ENCODE data around the gene THAP12.

Gene THAP12

GRCh38 chr11:76388408-76388807, 7.5 kb upstream of the THAP12 start:
- no peak for DNase-seq
- Histone ChIP-seq H3K27me3 (ENCODE audit: insufficient read depth, low read depth, severe bottlenecking) (no peaks in the 10 kb centered on the region), H3K36me3 (peaks cover 4% of the 10 kb centered on the region), H3K4me3 (ENCODE audit: low read depth, low read length) (no peak overlapping the region), H3K9me3 (ENCODE audit: severe bottlenecking) (no peaks in the 10 kb centered on the region), H3K27ac (no peak overlapping the region)
- no peak for TF ChIP-seq CTCF (IDR thresholded peaks at IDR 0.05; ENCODE audit: low read depth, low read length)

- Histone ChIP-seq H3K36me3 (peaks cover 7% of the 10 kb centered on the region), H3K27me3 (ENCODE audit: insufficient read depth, low read depth, severe bottlenecking) (no peaks in the 10 kb centered on the region), H3K4me3 (ENCODE audit: low read depth, low read length) (no peak overlapping the region), H3K9me3 (ENCODE audit: severe bottlenecking) (no peaks in the 10 kb centered on the region), H3K27ac (no peak overlapping the region)
- no peak for DNase-seq
- no peak for TF ChIP-seq CTCF (IDR thresholded peaks at IDR 0.05; ENCODE audit: low read depth, low read length)
Observed at GRCh38 chr11:76385903-76386302, 5.0 kb upstream of the THAP12 start.

- no peak overlapping the region for H3K4me3 ChIP-seq (ENCODE audit: low read depth, low read length)
Observed at GRCh38 chr11:76382209-76382608, 1.3 kb upstream of the THAP12 start.

GRCh38 chr11:76380159-76380976, 564 bp downstream of the THAP12 start:
- no peak for DNase-seq
- no peak for TF ChIP-seq CTCF (IDR thresholded peaks at IDR 0.05; ENCODE audit: low read depth, low read length)
- peak overlapping the region; percentile 87 for H3K27ac ChIP-seq

More at GRCh38 chr11:76382209-76382608, 1.3 kb upstream of the THAP12 start:
- Histone ChIP-seq H3K27ac (no peak overlapping the region), H3K9me3 (ENCODE audit: severe bottlenecking) (no peaks in the 10 kb centered on the region), H3K36me3 (peaks cover 7% of the 10 kb centered on the region), H3K27me3 (ENCODE audit: insufficient read depth, low read depth, severe bottlenecking) (no peaks in the 10 kb centered on the region)
- TF ChIP-seq CTCF (IDR thresholded peaks at IDR 0.05; ENCODE audit: low read depth, low read length): no peak
- DNase-seq: no peak

GRCh38 chr11:76379807-76380158, 1.1 kb downstream of the THAP12 start:
- DNase-seq: no peak
- no peak overlapping the region for H3K27ac ChIP-seq
- no peak for TF ChIP-seq CTCF (IDR thresholded peaks at IDR 0.05; ENCODE audit: low read depth, low read length)
- peak overlapping the region; percentile 65 for H3K4me3 ChIP-seq (ENCODE audit: low read depth, low read length)
- peaks cover 7% of the 10 kb centered on the region for H3K36me3 ChIP-seq
- H3K27me3 ChIP-seq (ENCODE audit: insufficient read depth, low read depth, severe bottlenecking): no peaks in the 10 kb centered on the region
- no peaks in the 10 kb centered on the region for H3K9me3 ChIP-seq (ENCODE audit: severe bottlenecking)

More at GRCh38 chr11:76380159-76380976, 564 bp downstream of the THAP12 start:
- Histone ChIP-seq H3K36me3 (peaks cover 7% of the 10 kb centered on the region), H3K27me3 (ENCODE audit: insufficient read depth, low read depth, severe bottlenecking) (no peaks in the 10 kb centered on the region), H3K9me3 (ENCODE audit: severe bottlenecking) (no peaks in the 10 kb centered on the region), H3K4me3 (ENCODE audit: low read depth, low read length) (peak overlapping the region; percentile 65)

All from WERI-Rb-1 (cell line).